Activated T-helper 17 cell treated with anti-CD3 and anti-CD28 coated beads, Interleukin-2, amount 50 U/mL, for 72 hours (primary cell): ENCODE results near the gene USP48. TPM values are rescaled to one million over a fixed set of nuclear protein-coding genes. Genes with fewer than 3 reads are reported as not detected.
A peak's percentile ranks its signal among the peaks of the same experiment; 100 is the strongest.

ENCODE experiments used
- ATAC-seq: fragments of 150-1000 bp; cut with Tn5 transposase; replicated peaks from 2 replicates; pipeline ENCODE4 v1.10.0; 2021; ENCODE audit warnings: mild to moderate bottlenecking, moderate library complexity
- H3K27ac Mint-ChIP-seq: one replicate; pipeline ENCODE4 v1.8.0; 2022; ENCODE audit warnings: mixed read lengths
- H3K27me3 Mint-ChIP-seq: one replicate; pipeline ENCODE4 v1.8.0; 2022; ENCODE audit warnings: mixed read lengths
- H3K36me3 Mint-ChIP-seq: one replicate; pipeline ENCODE4 v1.8.0; 2022; ENCODE audit warnings: low read depth, mild to moderate bottlenecking, mixed read lengths
- H3K4me1 Mint-ChIP-seq: one replicate; pipeline ENCODE4 v1.8.0; 2022; ENCODE audit warnings: mixed read lengths
- H3K4me3 Mint-ChIP-seq: one replicate; pipeline ENCODE4 v1.8.0; 2022; ENCODE audit warnings: mild to moderate bottlenecking, mixed read lengths
- H3K9me3 Mint-ChIP-seq: one replicate; pipeline ENCODE4 v1.8.0; 2022; ENCODE audit warnings: mixed read lengths
- total RNA-seq, 2 donors: library from RNA; stranded (reverse); gene quantifications; one replicate each; pipeline ENCODE4 v1.2.3, GENCODE V29; 2022

The USP48 gene
- total RNA-seq, 2 donors from 2014 or later = 107 to 209 TPM

GRCh38 chr1:21671915-21672314, 111.0 kb downstream of the USP48 start:
- Mint-ChIP-seq H3K36me3 (peaks cover 7% of the 10 kb centered on the region), H3K27ac (no peak overlapping the region), H3K4me1 (no peaks in the 10 kb centered on the region), H3K27me3 (peaks cover 3% of the 10 kb centered on the region), H3K9me3 (no peaks in the 10 kb centered on the region), H3K4me3 (no peak overlapping the region)
- ATAC-seq = no peak

- Mint-ChIP-seq H3K27me3 (peaks cover 6% of the 10 kb centered on the region), H3K27ac (no peak overlapping the region), H3K36me3 (peaks cover under 1% of the 10 kb centered on the region), H3K4me3 (no peak overlapping the region), H3K9me3 (no peaks in the 10 kb centered on the region), H3K4me1 (no peaks in the 10 kb centered on the region)
- no peak for ATAC-seq
These were observed 111.7 kb downstream of the USP48 start for GRCh38 chr1:21670956-21671902.

GRCh38 chr1:21670059-21670881, 112.7 kb downstream of the USP48 start:
- peak overlapping the region; percentile 38 for H3K27ac Mint-ChIP-seq
- no peaks in the 10 kb centered on the region for H3K4me1 Mint-ChIP-seq
- peaks cover 6% of the 10 kb centered on the region for H3K27me3 Mint-ChIP-seq
- no peak for ATAC-seq
- no peaks in the 10 kb centered on the region for H3K36me3 Mint-ChIP-seq
- H3K9me3 Mint-ChIP-seq = no peaks in the 10 kb centered on the region
- peak overlapping the region; percentile 57 for H3K4me3 Mint-ChIP-seq

- peaks cover 7% of the 10 kb centered on the region for H3K27me3 Mint-ChIP-seq
- H3K4me3 Mint-ChIP-seq = peak within 1 kb of the TSS; percentile 57
- no peaks in the 10 kb centered on the region for H3K4me1 Mint-ChIP-seq
- H3K9me3 Mint-ChIP-seq = no peaks in the 10 kb centered on the region
- peak; percentile 81 for ATAC-seq
- no peaks in the 10 kb centered on the region for H3K36me3 Mint-ChIP-seq
- H3K27ac Mint-ChIP-seq = peak within 1 kb of the TSS; percentile 38
These were observed 113.5 kb downstream of the USP48 start, which contains the start of gene RAP1GAP for GRCh38 chr1:21669258-21670058. Gene RAP1GAP (minus strand): TSS chr1:21669357. CDS start chr1:21620032, 49,325 bp downstream.

- no peak overlapping the region for H3K4me3 Mint-ChIP-seq
- H3K4me1 Mint-ChIP-seq = no peaks in the 10 kb centered on the region
- no peak overlapping the region for H3K27ac Mint-ChIP-seq
- peak; percentile 1 for ATAC-seq
- no peaks in the 10 kb centered on the region for H3K9me3 Mint-ChIP-seq
- H3K36me3 Mint-ChIP-seq = no peaks in the 10 kb centered on the region
- peaks cover 10% of the 10 kb centered on the region for H3K27me3 Mint-ChIP-seq
These were observed 114.0 kb downstream of the USP48 start for GRCh38 chr1:21668951-21669257.

- Mint-ChIP-seq H3K4me1 (no peaks in the 10 kb centered on the region), H3K27me3 (peaks cover 10% of the 10 kb centered on the region), H3K36me3 (no peaks in the 10 kb centered on the region), H3K4me3 (peak overlapping the region; percentile 15), H3K27ac (no peak overlapping the region), H3K9me3 (no peaks in the 10 kb centered on the region)
- no peak for ATAC-seq
These were observed 114.6 kb downstream of the USP48 start for GRCh38 chr1:21668232-21668950.

GRCh38 chr1:21667348-21668231, 115.4 kb downstream of the USP48 start:
- peaks cover 10% of the 10 kb centered on the region for H3K27me3 Mint-ChIP-seq
- no peak for ATAC-seq
- no peaks in the 10 kb centered on the region for H3K9me3 Mint-ChIP-seq
- H3K4me3 Mint-ChIP-seq = peak overlapping the region; percentile 21
- no peaks in the 10 kb centered on the region for H3K4me1 Mint-ChIP-seq
- no peaks in the 10 kb centered on the region for H3K36me3 Mint-ChIP-seq
- H3K27ac Mint-ChIP-seq = no peak overlapping the region

GRCh38 chr1:21666576-21667320, 116.2 kb downstream of the USP48 start:
- Mint-ChIP-seq H3K27me3 (peaks cover 10% of the 10 kb centered on the region), H3K27ac (no peak overlapping the region), H3K36me3 (no peaks in the 10 kb centered on the region), H3K9me3 (no peaks in the 10 kb centered on the region), H3K4me1 (no peaks in the 10 kb centered on the region), H3K4me3 (peak overlapping the region; percentile 21)
- ATAC-seq = no peak

- Mint-ChIP-seq H3K4me1 (no peaks in the 10 kb centered on the region), H3K27me3 (peaks cover 14% of the 10 kb centered on the region), H3K27ac (no peak overlapping the region), H3K36me3 (no peaks in the 10 kb centered on the region), H3K4me3 (no peak overlapping the region), H3K9me3 (no peaks in the 10 kb centered on the region)
- ATAC-seq = no peak
These were observed 117.0 kb downstream of the USP48 start for GRCh38 chr1:21665711-21666575.

- H3K4me1 Mint-ChIP-seq = no peaks in the 10 kb centered on the region
- peaks cover 17% of the 10 kb centered on the region for H3K27me3 Mint-ChIP-seq
- no peak overlapping the region for H3K4me3 Mint-ChIP-seq
- no peaks in the 10 kb centered on the region for H3K9me3 Mint-ChIP-seq
- H3K36me3 Mint-ChIP-seq = no peaks in the 10 kb centered on the region
- H3K27ac Mint-ChIP-seq = no peak overlapping the region
- no peak for ATAC-seq
These were observed 118.0 kb downstream of the USP48 start for GRCh38 chr1:21664806-21665588.
